WTC11 (cell line): Measurements from ENCODE around the gene GNL3.

Source experiments
- NR2C2 ChIP-seq: sonication (generic); formaldehyde crosslinking; IDR thresholded peaks from 2 replicates; pipeline ENCODE4 v1.8.0; 2022; ENCODE audit warnings: mild to moderate bottlenecking, missing genetic modification reagents
- TF ChIP-seq, protein P1 (sequence below): fragments of 200-600 bp; IDR thresholded peaks from 2 replicates; pipeline ENCODE4 v1.8.0; 2022; ENCODE audit warnings: antibody characterized with exemption

DNA sequence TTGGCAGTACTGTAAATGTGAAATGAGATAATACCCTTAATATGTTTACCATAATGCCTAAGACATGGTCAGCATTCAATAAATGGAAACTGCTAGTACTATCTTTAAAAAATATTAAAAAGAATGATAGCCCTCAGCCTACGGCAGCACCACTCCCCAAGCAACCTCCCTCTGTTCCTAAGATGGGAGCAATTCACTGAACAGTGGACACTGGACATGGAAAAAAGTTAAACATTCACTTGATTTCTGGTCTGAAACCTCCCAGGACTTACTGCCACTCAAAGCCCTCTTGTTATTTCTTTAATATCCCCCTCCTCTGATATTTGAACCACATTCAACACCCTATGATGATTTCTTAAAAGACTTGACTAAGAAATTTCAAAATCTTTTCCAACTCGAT, 57.9 kb downstream of the GNL3 start:
- TF ChIP-seq, protein P1, sequence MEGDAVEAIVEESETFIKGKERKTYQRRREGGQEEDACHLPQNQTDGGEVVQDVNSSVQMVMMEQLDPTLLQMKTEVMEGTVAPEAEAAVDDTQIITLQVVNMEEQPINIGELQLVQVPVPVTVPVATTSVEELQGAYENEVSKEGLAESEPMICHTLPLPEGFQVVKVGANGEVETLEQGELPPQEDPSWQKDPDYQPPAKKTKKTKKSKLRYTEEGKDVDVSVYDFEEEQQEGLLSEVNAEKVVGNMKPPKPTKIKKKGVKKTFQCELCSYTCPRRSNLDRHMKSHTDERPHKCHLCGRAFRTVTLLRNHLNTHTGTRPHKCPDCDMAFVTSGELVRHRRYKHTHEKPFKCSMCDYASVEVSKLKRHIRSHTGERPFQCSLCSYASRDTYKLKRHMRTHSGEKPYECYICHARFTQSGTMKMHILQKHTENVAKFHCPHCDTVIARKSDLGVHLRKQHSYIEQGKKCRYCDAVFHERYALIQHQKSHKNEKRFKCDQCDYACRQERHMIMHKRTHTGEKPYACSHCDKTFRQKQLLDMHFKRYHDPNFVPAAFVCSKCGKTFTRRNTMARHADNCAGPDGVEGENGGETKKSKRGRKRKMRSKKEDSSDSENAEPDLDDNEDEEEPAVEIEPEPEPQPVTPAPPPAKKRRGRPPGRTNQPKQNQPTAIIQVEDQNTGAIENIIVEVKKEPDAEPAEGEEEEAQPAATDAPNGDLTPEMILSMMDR: no peak
- TF ChIP-seq NR2C2 (CRISPR knock-in tag): no peak
